ENCODE measurements around the gene OPHN1.

GRCh38 chrX:68121371-68121770 lies 311.9 kb downstream of the OPHN1 start:
- TF ChIP-seq CTCF (IDR thresholded peaks at IDR 0.05; ENCODE audit: insufficient read depth, low read depth, low read length) (no peak), EZH2 (IDR thresholded peaks at IDR 0.05; ENCODE audit: insufficient read depth, low read length) (no peak)
